Measurements from ENCODE around the gene NAA38. TPM values are rescaled to one million over a fixed set of nuclear protein-coding genes. Genes with fewer than 3 reads are reported as not detected.
A peak's percentile ranks its signal among the peaks of the same experiment; 100 is the strongest.
"Not testable (repeated sequence)": the region's sequence is repeated elsewhere in the genome, so short reads cannot be mapped to it uniquely, and the experiment has no call there.

The NAA38 gene
- total RNA-seq, 2 donors from 2014 or later, result 77.1 to 85.0 TPM

DNA sequence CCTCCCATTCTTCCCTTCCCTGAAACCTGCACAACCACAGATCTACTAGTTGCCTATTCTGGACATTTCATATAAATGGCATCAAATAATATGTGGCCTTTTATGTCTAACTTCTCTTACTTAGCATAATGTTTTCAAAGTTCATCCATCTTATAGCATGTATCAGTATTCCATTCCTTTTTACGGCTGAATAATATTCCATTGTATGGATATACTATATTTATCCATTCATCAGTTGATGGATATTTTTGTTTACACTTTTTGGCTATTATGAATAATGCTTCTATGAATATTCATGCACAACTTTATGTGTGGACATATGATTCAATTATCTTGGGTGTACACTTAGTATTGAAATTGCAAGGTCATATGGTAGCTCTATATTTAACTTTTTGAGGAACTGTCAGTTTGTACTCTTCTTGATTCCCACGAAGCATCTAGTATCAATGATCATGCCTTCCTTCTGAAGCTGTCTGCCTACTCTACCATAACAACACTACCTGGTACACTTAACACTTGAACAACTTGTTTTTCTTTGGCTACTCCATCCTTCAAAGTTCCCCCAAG, 18.5 kb upstream of the NAA38 start:
- no peak overlapping the region for H3K4me3 ChIP-seq
- no peak for TF ChIP-seq CTCF (IDR thresholded peaks at IDR 0.05)
- no peaks in the 10 kb centered on the region for H3K9me3 ChIP-seq
- H3K27me3 ChIP-seq, result no peaks in the 10 kb centered on the region
- no peak for DNase-seq (ENCODE audit: low spot score)
- H3K4me1 ChIP-seq, result no peaks in the 10 kb centered on the region
- no peaks in the 10 kb centered on the region for H3K36me3 ChIP-seq
- H3K27ac ChIP-seq, result no peak overlapping the region

DNA sequence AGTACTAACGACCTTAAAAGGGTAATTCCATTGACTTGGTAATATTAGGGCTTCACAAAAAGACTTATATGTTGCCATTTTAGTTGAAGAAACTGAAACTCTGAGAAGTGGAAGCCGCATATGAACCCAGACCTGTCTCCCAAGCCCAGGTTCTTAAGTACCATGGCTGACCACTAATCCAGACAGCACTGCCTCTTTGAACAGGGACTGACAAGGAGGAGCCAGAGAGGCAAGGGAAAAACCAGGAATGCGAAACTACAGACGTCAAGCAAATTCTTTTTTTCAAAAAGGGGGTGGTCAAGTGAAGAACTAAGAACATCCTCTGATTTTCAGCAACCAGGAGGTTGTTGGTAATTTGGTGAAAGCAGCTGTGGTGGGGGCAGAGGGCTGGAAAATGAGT, 15.7 kb upstream of the NAA38 start:
- H3K9me3 ChIP-seq, result no peaks in the 10 kb centered on the region
- H3K27me3 ChIP-seq, result no peaks in the 10 kb centered on the region
- no peaks in the 10 kb centered on the region for H3K4me1 ChIP-seq
- no peak overlapping the region for H3K4me3 ChIP-seq
- TF ChIP-seq CTCF (IDR thresholded peaks at IDR 0.05), result no peak
- no peaks in the 10 kb centered on the region for H3K36me3 ChIP-seq
- no peak overlapping the region for H3K27ac ChIP-seq
- no peak for DNase-seq (ENCODE audit: low spot score)

DNA sequence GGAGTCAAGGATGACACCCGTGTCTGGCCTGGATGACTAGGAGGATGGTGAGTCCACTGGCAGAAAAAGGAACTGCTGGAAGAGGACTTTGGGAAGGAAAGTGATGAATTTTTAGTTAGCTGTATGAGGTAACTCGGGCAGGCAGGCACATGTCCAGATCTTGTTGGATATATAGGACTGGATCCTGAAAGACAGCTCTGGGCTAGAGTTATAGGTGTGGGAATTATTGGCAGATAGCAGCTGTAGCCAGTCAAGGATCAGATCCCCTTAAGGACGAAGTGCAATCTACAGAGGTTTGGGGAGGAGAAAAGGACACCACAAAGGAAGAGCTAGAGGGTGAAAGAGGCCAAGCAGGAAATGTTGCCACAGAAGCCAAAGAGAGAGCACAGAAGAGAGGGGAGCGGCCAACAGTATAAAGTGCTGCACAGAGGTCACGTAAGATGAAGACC, 10.5 kb upstream of the NAA38 start:
- no peaks in the 10 kb centered on the region for H3K27me3 ChIP-seq
- no peak overlapping the region for H3K4me3 ChIP-seq
- DNase-seq (ENCODE audit: low spot score), result no peak
- no peaks in the 10 kb centered on the region for H3K4me1 ChIP-seq
- no peak overlapping the region for H3K27ac ChIP-seq
- no peaks in the 10 kb centered on the region for H3K36me3 ChIP-seq
- TF ChIP-seq CTCF (IDR thresholded peaks at IDR 0.05), result no peak
- H3K9me3 ChIP-seq, result no peaks in the 10 kb centered on the region

DNA sequence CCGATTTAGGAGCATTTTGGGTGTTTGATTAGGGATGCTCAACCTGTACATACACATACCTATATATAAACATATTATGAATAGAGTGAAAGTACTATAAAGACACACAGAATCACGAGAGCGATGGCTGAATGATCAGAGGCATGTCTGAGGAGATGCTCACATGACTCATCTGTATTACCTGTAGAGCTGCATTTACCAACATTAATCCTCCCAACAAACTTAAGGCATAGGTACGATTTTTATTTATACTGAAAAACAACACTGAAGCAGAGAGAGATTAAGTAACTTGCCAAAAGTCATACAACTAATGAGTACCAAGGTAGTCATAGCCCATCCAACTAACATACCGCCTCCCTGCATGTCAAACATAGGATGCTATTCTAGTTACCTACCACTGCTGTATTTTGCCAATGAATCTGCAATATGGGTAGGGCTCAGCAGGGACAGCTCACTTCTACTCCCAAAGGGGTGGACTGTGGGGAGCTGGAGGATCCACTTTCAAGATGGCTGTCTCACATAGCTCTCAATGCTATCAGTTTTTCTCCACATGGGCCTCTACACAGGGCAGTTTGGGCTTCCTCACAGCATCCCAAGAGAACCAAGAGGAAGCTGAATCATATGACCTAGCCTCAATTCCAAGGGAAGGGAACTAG, 7.8 kb upstream of the NAA38 start:
- H3K4me1 ChIP-seq, result no peaks in the 10 kb centered on the region
- DNase-seq (ENCODE audit: low spot score), result no peak
- H3K36me3 ChIP-seq, result no peaks in the 10 kb centered on the region
- TF ChIP-seq CTCF (IDR thresholded peaks at IDR 0.05), result no peak
- no peak overlapping the region for H3K27ac ChIP-seq
- H3K27me3 ChIP-seq, result no peaks in the 10 kb centered on the region
- no peaks in the 10 kb centered on the region for H3K9me3 ChIP-seq
- H3K4me3 ChIP-seq, result no peak overlapping the region

DNA sequence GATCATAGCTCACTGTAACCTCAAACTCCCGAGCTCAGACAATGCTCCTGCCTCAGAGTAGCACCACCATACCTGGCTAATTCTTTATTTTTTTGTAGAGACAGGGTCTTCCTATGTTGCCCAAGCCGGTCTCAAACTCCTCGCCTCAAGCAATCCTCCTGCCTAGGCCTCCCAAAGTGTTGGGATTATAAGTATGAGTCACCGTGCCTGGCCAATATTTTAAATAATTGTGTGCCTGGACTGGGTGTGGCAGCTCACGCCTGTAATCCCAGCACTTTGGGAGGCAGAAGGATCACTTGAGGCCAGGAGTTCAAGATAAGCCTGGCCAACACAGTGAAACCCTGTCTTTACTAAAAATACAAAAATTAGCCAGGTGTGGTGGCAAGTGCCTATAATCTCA, 7.0 kb upstream of the NAA38 start:
- H3K27ac ChIP-seq; H3K4me3 ChIP-seq; DNase-seq (ENCODE audit: low spot score); H3K9me3 ChIP-seq; H3K27me3 ChIP-seq; H3K36me3 ChIP-seq; H3K4me1 ChIP-seq: not testable (repeated sequence)

GRCh38 chr17:7862692-7863437, 5.5 kb upstream of the NAA38 start:
- H3K4me3 ChIP-seq, result no peak overlapping the region
- H3K36me3 ChIP-seq, result no peaks in the 10 kb centered on the region
- peak; percentile 84 to 87 for TF ChIP-seq CTCF (IDR thresholded peaks at IDR 0.05)
- H3K9me3 ChIP-seq, result no peaks in the 10 kb centered on the region
- H3K27me3 ChIP-seq, result no peaks in the 10 kb centered on the region
- DNase-seq (ENCODE audit: low spot score), result no peak
- H3K4me1 ChIP-seq, result peaks cover 0 to 15% of the 10 kb centered on the region in 2 donors
- H3K27ac ChIP-seq, result no peak overlapping the region
